Urothelium cell line (cell line): ENCODE data around the gene NEK9.
A peak's percentile ranks its signal among the peaks of the same experiment; 100 is the strongest.

Experiments used
- DNase-seq: peaks from one replicate; pipeline ENCODE4 v3.0.0; 2011; ENCODE audit warnings: low spot score, mixed read lengths
- FAIRE-seq: peaks from 2 replicates; lab custom pipeline; 2011; peaks lifted over from hg19 to GRCh38; lab: Jason Lieb, UNC

The NEK9 gene

DNA sequence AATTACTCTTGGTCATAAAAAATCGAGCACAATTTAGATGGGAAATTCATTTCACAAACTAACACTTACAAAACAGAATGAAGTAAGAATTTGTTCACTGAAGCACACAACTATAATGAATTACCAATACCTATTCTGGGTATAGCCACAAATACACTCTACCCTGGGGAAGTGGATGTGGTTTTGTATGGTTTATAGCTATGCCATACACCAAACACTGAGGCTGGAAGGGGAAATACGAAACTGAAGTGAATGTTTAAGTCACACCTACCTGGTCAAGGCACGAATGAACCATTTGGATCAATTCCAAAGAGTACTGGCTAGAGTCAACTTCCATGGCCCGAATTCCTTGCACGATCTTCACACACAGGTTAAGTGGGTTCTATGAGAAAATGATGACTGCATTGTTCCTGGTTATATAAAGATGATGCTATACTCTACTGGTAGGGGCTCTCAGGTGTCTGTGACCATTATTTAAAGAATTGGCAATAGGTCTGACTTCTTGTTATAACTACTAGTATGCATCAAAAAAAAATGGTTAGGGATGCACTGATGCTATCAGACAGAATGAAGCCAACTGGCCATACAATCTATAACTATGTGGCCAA lies 12.8 kb downstream of the NEK9 start:
- FAIRE-seq = no peak

DNA sequence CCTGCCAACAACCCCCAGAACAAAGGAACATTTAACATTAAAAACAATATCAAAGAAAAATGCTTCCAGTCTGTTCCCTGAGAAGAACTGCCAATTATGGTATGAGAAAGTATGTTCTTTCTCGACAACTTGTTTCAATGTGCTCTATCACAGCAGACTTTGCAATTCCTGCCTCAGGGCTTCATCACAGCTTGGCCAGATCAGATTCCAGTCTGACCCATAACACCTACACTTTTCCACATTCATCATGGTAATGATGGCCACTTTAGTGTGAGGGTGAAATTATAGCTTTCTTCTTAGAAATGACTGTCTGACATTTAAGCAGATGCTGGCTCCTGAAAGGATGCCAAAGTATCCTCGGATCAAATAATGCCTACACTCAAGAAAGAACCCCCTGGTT lies 17.0 kb downstream of the NEK9 start:
- FAIRE-seq = peak; percentile 56
- no peak for DNase-seq

More for the DNA sequence above, 12.8 kb downstream of the NEK9 start:
- DNase-seq = no peak

DNA sequence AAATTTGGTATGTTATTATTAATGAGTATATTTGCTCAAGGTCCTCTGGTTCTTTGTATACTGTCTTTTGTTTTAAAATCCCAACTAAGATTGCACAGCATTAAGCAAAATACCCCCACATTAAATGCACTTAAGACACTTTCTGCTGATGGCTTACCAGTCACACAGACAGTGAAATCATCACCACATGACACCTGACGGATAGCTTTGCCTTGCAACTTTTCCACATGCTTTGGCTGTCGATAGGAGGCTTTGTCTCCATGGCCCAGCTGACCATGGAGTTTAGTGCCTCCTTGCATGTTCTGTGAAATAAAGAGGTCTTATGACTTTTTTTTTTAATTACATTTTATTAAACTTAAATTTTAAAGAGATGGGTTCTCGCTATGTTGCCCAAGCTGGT lies 19.7 kb downstream of the NEK9 start:
- DNase-seq (no peak), FAIRE-seq (no peak)

DNA sequence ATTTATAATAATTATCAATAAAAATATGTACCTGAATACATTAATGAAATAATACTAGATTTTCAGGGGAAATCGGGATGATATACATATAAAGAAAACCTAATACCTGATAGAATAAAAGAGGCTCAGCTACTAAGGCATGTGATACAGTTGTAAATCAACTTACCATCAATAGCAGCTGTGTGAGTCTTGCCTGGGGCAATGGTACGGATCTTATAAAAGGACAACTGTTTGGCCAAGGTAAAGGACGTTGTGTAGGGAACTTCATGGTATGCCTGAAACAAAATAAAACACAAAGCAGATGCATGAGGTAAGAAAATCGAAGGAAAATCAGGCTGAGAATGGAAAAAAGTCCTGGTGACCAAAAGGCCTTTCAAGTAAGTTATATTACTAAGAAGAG lies 25.4 kb downstream of the NEK9 start:
- FAIRE-seq (no peak), DNase-seq (no peak)

DNA sequence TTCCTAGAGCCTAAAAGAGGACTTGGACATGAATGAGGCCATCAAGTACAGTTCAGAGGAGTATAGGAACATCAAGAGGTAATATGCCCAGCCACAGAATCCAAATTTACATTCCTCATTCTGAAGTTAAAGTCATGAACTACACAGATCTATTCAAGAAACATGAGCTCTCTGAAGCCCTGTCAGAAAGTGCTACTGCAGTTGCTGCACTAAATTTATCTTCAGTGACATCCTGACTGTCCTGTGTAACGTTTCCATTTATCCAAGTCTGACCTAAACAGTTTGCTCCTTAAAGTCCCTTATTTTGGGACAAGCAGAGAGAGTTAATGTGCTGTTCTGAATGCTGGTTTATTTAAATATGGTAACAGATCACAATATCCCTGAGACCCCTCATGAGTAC lies 28.2 kb downstream of the NEK9 start:
- DNase-seq (no peak), FAIRE-seq (no peak)

DNA sequence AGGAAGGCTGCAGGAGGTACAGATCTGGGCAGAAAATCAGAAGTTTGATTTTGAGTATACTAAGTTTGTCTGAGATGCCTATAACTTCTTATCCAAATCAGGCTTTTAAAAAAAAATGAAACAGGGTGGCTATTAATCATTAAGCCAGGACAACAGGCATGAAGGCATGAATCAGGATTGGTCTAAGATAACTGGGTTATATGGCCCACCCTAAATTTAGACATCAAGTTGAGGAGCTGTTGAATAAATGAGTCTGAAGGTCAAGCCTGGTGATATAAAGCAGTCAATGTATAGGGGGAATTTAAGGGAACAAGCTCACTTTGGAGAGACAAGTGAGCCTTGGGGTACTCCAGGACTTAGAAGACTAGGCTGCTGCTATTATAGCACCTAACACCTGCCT lies 28.6 kb downstream of the NEK9 start:
- no peak for DNase-seq
- FAIRE-seq = no peak

DNA sequence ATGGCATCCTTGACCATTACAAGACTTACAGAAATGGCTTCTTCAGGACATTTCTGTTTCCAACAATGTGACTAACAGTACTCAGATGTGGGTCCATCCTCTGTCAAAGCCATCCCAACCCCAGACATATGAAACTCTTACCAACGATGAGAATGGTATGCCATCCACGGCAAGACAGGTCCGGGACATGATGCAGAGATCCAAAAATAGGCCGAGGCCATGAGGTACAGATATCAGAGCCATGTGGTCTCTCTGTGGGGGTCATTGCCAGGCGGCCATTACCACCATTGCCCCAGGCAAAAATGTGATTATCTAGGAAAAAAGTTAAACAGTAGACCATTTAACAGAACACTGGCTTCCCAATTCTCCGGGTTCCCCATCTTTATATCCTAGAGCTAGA lies 29.9 kb downstream of the NEK9 start:
- DNase-seq (no peak), FAIRE-seq (no peak)

DNA sequence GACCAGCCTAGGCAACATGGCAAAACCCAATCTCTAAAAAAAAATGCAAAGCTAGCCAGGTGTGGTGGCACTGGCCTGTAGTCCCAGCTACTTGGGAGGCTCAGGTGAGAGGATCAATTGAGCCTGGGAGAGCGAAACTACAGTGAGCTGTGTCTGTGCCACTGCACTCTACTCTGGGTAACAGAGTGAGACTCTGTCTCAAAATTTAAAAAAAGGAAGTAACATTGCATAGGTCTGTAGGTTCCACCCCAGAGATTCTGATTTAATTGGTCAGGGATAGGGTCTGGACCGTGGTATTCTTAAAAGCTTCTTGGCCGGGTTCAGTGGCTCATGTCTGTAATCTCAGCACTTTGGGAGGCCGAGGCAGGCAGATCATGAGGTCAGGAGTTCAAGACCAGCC lies 31.2 kb downstream of the NEK9 start:
- FAIRE-seq = no peak
- DNase-seq = no peak

DNA sequence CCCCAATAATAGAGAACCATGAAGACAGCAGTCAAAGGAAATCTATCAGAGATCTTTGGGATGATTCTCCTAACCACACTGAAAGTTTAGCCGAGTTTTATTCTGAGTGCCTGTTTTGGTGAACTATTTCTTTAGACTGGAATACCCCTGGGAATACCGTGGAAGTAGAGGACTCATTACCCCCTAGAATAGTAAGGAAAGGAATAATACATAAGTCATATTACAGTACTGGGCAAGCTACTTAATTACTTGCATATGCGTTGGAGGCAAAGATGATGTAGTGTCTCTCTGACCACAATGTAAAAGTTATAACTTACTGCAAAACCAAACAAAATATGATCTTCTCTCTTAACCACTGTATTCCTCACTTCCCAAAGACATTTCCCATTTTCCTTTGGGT lies 32.0 kb downstream of the NEK9 start:
- no peak for DNase-seq
- no peak for FAIRE-seq

DNA sequence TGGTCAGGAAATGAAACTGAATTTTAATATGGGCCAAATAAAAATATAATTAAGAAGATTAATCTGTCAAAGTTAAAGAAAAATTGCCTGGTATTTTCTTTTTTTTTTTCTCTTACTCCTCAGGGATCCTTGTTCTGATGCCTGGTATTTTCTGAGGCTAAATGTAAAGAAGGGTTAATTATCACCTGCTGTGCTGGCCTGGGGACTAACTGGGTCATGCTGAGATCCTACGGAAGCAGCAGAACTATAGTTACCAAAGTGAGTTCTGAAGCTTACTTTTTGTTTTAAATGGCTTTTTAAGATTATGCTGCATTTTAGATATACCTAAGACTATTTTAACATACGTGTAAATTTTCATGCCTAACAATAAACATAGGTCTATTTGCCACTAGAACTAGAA lies 34.1 kb downstream of the NEK9 start:
- no peak for DNase-seq
- FAIRE-seq = no peak

DNA sequence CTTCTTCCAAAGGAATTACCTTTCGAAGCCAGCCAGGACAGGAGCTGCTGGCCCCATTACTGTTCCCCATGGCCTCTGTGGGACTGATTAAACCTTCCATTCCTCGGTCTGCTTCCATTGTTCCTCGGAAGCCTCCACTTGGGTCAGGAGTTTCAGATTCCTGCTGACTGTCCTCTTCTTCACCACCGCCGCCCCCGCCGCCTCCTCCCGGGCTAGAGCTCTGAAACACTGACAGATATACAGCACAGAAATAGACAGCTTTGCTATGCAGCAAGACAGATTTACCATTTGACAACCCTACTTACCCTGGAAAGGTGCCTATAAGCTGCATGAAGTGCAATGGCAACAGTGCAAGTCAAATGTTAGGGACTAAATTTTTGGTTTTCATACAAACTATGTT lies 35.6 kb downstream of the NEK9 start:
- FAIRE-seq (no peak), DNase-seq (no peak)

DNA sequence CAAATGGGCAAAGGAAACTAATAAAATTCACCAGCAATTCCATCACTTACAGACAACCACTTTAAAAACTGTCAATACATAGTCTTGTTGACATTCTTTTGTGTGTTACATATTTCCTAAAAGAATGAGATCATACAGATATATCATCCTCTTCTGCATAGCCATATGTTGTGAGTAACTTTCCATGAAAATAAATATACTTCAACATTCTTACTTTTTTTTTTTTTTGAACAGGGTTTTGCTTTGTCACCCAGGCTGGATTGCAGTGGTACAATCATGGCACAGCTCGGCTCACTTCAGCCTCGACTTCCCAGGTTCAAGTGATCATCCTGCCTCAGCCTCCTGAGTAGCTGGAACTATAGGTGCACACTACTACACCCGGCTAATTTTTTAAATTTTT lies 36.5 kb downstream of the NEK9 start:
- FAIRE-seq = no peak
- DNase-seq = no peak

DNA sequence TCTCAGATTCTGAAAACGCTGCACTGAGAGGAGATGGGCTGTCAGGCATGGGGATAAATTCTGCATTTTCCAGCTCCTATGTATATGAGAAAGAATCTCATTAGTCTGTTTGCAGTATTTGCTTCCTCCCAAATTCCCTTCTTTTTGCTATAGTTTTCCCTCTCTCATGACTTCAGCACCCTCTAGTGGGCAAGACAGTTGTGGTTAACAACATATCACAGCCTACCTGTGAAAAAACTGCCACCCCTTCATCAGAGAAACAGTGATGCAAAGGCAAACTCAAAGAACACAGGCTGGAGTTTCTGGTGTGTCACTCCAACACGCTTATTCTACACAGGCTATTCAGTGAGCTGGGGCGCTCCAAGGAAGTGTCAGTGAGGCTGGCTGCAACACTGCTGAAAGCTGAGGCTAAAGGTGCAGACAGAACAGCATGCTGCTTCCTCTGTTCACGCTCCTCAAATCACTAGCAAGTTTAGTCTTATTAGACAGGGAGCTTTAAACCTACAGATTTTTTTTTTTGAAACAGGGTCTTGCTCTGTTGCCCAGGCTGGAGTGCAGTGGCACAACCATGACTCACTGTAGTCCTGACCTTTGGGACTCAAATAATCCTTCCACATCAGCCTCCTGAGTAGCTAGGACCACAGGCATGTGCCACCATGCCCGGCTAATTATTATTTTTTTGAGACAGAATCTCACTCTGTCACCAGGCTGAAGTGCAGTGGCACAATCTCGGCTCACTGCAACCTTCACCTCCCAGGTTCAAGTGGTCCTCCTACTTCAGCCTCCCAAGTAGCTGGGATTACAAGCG lies 38.1 kb downstream of the NEK9 start:
- DNase-seq (peak; percentile 66), FAIRE-seq (peak; percentile 79)

DNA sequence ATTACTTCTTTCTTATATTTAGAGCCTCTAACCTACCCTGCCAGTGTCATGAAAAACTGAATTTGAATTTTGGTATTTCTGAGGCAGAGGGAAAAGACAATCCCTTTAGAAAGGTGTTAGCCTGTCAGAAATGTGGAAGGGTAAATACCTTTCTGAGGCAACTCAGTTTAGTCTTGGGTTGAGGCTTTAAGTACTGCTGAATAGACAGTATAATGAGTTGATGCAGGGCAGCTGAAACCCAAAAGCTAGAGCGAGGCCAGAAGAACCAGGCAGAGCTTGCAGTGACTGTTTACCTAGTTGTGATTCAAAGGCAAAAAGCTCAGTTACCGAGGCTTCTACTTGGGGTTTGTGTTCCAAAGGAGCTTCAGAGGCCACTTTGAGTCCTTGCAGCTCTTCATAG lies 38.7 kb downstream of the NEK9 start:
- FAIRE-seq = no peak
- no peak for DNase-seq

DNA sequence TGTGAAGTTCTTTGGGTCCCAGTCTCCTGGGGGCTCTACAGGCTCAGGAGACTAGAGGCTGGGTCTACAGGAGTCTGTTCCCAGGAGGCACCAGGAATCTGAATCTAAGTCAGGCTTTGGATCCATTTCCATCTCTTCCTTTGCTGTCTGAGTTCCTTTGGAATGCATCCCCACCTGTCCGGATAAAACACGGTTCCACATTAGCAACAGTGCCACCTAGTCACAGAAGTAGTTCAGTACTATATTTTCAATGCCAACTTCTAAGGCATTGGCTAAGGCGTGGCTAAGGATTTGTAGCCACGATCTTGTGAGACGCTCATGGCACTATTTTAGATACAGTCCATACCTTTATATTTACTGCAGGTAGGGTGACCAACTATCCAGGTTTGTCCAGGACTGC lies 42.3 kb downstream of the NEK9 start:
- FAIRE-seq (peak; percentile 55), DNase-seq (no peak)

DNA sequence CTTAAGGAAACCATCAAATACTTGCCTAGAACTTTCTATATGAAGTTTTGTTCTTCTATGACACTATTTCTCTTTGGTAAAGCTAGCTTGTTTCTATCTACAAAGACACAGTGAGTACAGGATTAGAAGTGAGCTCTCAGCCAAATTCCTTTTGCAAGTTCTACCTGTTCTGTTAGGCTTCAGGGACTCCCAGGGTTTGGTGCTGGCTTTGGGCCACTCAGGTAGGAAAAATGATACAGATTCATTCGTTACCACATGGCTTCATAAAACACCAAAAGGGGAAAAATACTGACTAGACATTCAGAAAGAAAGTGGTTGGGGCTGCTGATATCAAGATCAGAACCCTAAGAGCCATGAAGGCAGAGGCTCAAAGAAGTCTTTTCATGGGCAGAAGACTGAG lies 43.6 kb downstream of the NEK9 start:
- DNase-seq (no peak), FAIRE-seq (no peak)

DNA sequence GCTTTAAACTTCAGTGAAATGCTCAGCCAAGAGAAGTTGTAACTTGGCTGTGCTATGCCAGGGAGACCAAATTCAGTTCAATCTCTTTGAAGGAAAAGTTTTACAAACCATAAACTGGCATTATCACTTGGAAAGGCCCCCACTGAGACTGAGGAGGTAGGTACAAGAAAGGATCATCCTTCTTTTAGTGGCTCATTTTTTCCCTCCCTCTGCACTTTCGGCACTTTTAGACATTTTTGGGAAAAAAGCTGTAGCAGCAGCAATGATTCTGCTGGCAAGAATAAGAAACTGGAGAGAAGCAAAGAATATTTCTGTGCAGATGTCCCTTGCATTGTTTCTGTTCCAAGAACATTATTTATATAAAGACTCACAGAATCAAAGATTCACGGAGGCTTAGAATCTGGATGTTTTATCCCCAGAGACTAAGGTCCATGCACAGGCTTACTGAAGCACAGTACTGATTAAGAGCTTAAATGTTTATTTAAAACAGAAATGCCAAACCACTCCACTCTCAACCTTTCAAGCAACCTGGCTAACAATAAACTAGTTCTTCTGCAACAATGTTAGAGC lies 45.1 kb downstream of the NEK9 start:
- FAIRE-seq = no peak

DNA sequence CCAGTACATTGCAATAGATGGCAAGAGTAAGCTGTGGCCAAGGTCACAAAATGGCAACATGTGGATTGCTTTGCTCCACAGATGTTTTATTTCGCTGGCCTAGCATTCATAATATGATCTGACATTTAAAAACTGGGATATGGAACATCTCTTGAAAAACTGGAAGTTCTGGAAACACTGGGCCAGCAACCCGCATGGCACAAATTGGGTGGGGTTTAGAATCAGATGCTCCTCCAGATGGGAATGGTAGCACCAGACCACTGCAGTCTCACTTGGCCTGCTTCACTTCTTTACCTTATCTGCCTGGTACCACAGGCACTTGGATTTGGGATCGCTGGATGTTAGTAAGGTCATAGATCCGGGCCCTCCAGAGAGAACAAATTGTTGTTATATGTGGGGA lies 47.3 kb downstream of the NEK9 start:
- FAIRE-seq (no peak), DNase-seq (no peak)

More for the DNA sequence above, 45.1 kb downstream of the NEK9 start:
- DNase-seq = no peak

DNA sequence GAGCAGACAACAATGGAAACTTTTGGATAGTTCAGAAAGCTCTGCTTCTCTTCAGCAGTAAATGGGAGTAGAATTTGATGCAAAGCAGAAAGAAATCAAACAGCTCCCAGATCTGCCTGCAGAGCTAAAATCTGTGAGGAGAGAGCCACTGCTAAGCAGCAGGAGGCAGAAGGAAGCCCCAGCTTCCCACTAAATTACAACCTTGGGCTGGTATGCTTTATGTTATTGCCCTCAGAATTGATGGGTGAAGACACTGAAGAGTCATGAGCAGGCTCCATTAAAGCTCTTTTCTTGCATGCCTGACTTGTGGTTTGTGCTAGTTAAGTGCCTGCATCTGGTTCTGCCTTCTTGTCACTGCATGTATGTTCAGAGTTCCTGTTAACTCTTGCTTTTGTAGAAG lies 49.1 kb downstream of the NEK9 start:
- DNase-seq = no peak
- no peak for FAIRE-seq

DNA sequence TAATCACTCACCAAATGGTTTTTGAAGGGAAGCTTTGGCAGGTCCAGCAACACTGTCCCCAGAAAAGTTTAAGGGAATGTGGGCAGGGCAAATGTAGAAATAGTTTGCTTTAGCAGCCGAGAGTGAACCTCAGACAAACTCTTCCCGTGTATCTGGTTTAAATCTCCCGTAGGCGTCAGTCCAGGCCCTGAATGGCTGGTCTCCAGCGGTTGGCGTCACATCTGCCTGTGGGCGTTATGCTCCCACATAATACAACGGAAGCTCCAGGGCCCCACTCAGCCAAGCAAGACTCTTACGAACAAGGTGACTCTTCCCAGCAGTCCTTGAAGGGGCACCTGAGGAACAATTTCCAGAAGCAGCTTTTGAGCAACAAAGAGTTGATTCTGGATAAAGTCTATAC lies 56.5 kb downstream of the NEK9 start:
- no peak for DNase-seq
- no peak for FAIRE-seq

DNA sequence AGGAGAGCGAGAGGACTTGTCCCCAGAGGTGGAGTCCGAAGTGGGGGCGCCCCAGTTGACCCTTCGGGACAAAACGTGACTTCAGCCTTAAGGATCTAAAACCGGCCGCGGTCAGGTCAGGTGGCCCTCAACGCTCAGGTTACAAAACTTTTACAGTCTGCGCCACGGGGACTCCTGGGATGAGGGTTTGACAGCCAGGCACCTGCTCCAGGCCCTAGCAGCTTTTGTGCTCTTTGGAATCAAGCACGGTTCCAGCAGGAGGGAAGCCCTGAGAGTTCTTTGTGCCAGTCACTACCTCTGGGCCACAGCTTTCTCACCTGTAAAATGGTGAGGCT lies 57.1 kb downstream of the NEK9 start:
- DNase-seq = no peak

DNA sequence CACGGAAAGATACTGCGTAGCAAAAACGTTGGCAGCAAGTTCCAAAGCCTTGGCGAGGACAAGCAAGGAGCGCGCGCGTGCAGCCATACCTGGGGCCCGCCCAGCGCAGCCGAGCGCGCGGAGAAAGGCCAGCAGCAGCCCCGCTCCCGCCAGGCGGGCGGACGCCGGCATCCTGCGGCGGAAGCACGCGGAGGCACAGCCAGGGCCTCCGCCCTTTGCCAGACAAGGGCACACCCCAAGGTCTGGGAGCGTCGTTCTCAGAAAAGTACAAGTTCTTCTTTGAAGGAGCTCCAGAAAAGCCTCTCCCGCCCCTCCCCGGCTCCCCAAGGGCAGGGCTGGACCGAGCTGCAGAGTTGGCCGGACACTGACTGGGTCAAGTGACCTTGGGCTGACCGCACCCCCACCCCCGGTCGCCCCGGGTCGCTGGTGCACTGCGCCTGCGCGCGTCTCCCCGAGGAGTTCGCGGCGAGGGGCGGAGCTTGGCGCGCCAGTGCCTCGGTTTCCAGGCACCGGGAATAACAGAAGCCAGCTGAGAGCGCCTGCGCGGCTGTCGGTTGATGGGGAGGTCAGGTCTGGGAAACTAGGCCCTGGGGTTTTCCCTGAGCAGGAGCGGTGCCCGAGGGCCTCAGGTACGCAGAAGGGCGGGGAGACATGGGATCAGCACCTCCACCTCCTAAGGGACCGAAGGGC lies 57.6 kb downstream of the NEK9 start, which contains the start of gene ZC2HC1C:
ZC2HC1C (plus strand) TSS at position 521 of the 690 bp plus-strand sequence. CDS start 933 bp downstream, outside the sequence.
- FAIRE-seq = peak; percentile 27
- DNase-seq = peak; percentile 96

More for the DNA sequence above, 57.1 kb downstream of the NEK9 start:
- no peak for FAIRE-seq
